NCI-H748 treated with DMSO at 0.1 percent for 48 hours (cell line): ENCODE measurements around the gene R3HCC1L.
"Not testable (repeated sequence)": the region's sequence is repeated elsewhere in the genome, so short reads cannot be mapped to it uniquely, and the experiment has no call there.

Experiments used
- DNase-seq: peaks from one replicate; lab custom pipeline; 2025; lab: John Stamatoyannopoulos, UW

The R3HCC1L gene

GRCh38 chr10:98131619-98132018 lies 2.8 kb upstream of the R3HCC1L start:
- no peak for DNase-seq

DNA sequence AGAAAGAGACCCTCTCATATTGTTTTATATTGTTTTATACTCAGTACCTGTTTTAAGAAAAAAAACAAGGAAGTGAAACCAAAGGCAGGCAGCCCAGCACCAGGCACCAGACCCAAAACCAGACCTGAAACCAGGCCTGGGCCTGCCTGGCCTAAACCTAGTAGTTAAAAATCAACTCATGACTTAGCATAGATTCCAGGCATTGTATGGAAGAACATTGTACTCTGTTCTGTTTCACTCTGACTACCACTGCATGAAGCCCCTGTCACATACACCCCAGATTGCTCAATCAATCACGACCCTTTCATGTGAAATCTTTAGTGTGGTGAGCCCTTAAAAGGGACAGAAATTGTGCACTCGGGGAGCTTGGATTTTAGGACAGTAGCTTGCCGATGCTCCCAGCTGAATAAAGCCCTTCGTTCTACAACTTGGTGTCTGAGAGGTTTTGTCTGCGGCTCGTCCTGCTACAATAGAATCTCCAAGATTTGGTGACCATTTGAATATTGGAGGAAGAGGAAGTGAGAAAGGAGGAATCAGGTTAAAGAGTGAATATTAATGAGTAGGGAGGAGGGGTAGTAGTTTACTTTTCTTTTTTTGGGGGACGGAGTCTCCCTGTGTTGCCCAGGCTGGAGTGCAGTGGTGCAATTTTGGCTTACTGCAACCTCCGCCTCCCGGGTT lies 1.2 kb upstream of the R3HCC1L start:
- DNase-seq = not testable (repeated sequence)

- no peak for DNase-seq
These were observed 383 bp upstream of the R3HCC1L start for GRCh38 chr10:98134117-98134430.

DNA sequence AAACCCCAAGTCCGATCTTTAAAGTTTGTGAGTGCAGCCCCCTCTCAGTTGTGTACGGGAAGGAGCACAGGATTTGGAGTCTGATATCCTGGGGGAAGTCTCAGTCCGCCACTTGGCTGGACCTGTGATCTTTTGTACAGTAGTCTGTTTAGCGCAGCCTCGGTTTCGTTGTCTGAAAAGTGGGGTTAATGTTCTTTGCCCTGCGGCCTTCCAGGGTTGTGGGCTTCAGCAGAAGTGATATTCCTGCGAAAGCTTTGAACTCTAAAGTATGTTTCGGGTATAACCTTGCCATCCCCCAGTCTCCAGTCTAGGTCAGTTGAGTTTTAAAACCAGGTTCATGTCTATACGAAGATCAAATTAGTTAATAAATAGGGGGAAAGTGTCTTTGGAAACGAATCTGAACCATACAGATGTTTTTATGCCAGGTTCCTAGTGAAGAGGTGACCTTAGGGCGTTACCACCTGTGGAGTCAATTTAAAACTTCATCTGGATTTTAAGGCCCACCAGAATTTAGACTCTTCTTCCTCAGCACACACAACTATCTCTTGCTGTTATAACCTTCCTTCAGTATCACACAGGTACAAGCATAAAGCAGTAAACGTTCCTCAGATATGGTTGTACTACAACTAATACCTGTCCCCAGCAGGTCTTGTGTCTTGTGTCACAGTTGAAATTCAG lies 904 bp downstream of the R3HCC1L start:
- DNase-seq = no peak

GRCh38 chr10:98136775-98137174 lies 2.3 kb downstream of the R3HCC1L start:
- DNase-seq = not testable (repeated sequence)

- no peak for DNase-seq
These were observed 3.6 kb downstream of the R3HCC1L start for GRCh38 chr10:98138031-98138430.

- DNase-seq = no peak
These were observed 5.0 kb downstream of the R3HCC1L start for GRCh38 chr10:98139431-98139830.

- DNase-seq = no peak
These were observed 7.1 kb downstream of the R3HCC1L start for GRCh38 chr10:98141484-98142073.

- DNase-seq = no peak
These were observed 10.5 kb downstream of the R3HCC1L start for GRCh38 chr10:98144985-98145384.

- DNase-seq = no peak
These were observed 15.4 kb downstream of the R3HCC1L start for GRCh38 chr10:98149858-98150257.

GRCh38 chr10:98150544-98150943 lies 16.1 kb downstream of the R3HCC1L start:
- no peak for DNase-seq

DNA sequence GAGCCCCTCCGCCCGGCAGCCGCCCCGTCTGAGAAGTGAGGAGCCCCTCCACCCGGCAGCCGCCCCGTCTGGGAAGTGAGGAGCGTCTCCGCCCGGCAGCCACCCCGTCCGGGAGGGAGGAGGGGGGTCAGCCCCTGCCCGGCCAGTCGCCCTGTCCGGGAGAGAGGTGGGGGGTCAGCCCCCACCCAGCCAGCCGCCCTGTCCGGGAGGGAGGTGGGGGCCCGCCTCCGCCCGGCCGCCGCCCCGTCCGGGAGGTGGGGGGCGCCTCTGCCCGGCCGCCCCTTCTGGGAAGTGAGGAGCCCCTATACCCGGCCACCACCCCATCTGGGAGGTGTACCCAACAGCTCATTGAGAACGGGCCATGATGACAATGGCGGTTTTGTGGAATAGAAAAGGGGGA lies 18.3 kb downstream of the R3HCC1L start:
- not testable (repeated sequence) for DNase-seq

DNA sequence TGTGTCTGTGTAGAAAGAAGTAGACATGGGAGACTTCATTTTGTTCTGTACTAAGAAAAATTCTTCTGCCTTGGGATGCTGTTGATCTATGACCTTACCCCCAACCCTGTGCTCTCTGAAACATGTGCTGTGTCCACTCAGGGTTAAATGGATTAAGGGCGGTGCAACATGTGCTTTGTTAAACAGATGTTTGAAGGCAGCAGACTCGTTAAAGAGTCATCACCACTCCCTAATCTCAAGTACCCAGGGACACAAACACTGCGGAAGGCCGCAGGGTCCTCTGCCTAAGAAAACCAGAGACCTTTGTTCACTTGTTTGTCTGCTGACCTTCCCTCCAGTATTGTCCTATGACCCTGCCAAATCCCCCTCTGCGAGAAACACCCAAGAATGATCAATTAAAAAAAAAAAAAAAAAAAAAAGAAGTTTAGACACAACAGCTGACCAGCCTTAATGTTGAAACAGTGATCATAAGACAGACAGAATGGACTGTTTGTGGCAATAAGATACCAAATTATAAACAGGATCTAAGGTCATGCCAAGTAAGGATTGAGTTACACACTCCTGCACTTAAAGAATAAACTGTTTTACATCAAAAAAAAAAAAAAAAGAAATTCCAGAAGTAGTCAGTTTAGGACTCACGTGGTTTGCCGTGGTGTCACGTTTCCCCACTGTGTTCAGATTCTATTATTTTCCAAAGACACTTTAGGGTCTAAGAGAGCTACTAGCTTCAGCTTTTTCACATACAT lies 18.9 kb downstream of the R3HCC1L start:
- not testable (repeated sequence) for DNase-seq

DNA sequence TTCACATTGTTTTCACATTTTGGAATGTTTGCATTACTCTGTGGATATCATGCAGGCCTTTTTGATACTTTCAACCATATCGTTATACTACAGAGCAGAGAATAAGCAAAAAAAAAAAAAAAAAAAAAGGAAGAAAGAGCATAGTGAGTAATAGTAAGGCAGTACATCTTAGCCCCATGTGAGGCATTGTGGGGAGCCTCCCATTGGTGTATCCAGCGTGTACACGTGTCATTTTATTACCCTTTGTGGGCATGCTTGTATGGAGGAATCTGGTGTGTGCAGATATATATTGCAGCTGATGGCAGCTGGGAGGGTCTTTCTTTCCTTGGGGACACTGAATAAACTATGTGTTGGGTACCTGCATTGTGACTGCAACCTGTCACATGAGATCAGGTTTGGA lies 19.6 kb downstream of the R3HCC1L start:
- DNase-seq = no peak

DNA sequence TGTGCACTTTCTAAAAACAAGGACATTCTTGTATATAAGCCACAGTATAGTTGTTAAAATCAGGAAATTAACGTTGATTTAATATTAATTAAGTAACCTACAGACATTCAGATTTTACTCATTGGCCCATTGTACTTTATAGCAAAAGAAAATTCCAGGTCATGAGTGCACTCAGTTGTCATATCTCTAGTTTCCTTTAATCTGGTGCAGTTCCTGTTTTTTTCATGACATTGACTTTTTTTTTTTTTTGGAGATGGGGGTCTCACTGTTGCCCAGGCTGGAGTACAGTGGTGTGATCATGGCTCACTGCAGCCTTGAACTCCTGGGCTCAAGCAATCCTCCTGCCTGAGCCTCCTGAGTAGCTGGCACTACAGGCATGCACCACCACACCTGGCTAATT lies 24.1 kb downstream of the R3HCC1L start:
- no peak for DNase-seq

DNA sequence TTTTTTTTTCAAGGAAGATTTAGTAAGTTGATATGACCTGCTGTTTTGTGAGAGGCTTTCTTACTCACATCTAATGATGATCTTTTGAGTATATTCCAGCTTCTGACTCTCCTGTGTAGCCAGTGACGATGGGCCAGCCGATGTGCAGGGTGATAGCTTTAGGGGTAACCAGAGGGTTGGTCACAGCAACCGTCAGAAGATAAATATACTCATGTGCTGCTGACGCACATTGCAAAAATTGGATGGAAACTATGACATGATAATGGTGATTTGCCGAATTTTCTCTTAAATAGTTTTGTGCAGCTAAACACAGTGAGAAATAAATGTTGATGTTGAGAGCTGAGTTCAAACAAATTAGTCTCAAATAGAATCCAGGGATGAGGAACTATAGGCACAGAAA lies 29.5 kb downstream of the R3HCC1L start:
- DNase-seq = no peak

GRCh38 chr10:98167191-98167590 lies 32.7 kb downstream of the R3HCC1L start:
- DNase-seq = no peak

- no peak for DNase-seq
These were observed 33.7 kb downstream of the R3HCC1L start for GRCh38 chr10:98168147-98168546.

GRCh38 chr10:98168766-98169165 lies 34.3 kb downstream of the R3HCC1L start:
- no peak for DNase-seq

GRCh38 chr10:98169379-98169778 lies 34.9 kb downstream of the R3HCC1L start:
- no peak for DNase-seq

DNA sequence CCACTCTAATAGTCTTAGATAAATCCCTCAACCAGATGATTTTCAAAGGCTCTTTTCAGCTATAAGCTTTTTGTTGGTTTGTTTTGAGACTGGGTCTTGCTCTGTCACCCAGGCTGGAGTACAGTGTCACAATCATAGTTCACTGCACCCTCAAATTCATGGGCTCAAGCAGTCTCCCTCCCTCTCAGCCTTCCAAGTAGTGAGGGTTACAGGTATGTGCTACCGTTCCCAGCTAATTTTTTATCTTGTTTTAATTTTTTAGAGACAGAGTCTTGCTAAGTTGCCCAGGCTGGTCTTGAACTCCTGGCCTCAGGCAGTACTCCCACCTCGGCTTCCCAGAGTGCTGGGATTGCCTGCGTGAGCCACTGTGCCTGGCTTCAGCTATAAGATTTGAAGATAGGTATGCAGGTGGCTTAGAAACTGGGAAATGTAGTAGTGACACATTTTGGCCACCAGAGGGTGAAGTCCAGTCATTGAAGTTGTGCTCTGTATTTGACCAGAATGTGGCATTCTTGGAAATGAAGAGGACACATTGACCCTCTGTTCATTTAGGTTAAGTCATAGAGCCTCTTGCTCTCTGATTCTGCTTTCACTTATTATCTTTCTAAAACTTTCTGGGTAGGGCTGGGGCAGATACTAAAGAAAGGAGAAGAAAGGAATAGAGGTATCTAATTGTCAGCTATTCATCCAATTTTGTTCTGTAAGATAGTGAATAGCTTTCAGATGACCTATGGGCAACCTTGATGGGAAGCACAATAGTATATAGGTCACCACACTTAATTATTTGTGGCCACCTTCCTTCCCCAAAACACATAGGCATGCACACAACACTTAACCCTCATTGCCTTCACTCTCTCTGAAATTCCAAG lies 36.0 kb downstream of the R3HCC1L start:
- DNase-seq = peak; percentile 29

GRCh38 chr10:98172073-98172472 lies 37.6 kb downstream of the R3HCC1L start:
- no peak for DNase-seq
